ENCODE measurements around the gene AACS.
"Not testable (repeated sequence)": the region's sequence is repeated elsewhere in the genome, so short reads cannot be mapped to it uniquely, and the experiment has no call there.

The AACS gene

DNA sequence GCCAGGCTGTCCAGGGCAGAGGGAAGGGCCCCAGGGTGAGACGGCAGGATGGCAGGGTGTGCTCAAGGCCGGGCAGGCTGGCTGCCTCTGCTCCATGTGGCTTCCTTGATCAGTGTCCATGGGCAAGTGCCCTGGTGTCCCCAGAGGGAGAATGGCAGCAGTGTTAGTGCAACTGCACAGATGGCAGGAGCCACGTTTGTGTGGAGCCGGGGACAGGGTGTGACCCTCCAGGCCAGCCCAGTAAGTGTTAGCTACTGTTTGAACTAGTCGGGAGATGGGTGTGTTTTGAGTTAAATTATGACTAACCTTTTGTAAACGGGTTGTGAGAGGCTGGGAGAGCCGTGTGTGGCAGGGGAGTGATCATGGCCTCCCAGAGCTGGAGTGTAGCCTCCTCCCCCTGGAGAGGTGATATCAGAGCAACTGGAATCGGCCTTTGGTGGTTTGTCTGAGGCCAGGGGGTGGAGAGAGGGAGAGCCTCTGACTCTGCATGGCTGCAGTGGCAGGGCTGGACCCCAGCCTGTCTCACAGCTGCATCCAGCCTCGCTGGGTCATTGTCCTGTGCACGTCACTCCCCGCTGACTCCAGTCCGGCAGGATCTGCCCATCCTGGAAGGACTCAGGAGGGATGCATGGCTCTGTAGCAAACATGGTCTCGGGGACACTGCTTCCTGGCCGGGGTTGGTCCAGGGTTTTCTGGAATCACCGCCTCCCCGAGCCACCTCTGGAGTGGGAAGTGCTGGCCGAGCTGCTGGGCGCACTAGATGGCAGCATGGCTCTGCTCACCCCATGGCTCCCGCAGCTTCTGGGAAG lies 27.8 kb downstream of the AACS start:
- DNase-seq: no peak

DNA sequence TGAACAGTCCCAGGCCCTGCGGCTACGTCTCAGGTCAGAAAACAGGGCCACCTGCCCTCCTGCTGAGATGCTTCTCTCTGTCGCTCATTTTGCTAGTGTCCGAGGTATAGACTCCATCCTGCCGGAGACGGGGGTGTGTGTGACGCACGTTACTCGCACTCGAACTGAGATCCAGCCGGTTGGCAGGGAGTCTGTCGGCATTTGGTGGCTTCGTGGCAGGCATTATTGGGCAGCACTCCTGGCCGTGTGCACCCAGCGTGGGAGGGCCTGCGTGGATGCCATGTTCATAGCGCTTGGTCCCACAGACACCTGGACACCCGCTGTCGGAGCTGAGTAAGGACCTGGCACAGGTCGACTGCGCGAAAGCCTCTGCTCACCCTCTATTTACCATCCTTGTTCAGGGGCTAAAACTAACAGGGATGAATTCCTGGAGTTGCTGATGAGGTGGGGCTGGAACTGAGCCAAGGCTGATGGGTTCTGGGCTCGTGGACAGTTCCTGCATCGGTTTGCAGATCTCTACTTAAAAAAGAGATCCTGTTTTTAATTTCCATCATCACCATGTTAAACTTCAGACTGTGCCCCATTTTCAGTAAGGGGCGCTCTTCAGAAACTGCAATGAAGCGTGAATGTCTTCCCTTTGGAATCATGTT lies 28.6 kb downstream of the AACS start:
- DNase-seq: no peak

- DNase-seq: no peak
Observed at GRCh38 chr12:125096894-125097293, 31.7 kb downstream of the AACS start.

- DNase-seq: no peak
Observed at GRCh38 chr12:125097427-125097826, 32.2 kb downstream of the AACS start.

DNA sequence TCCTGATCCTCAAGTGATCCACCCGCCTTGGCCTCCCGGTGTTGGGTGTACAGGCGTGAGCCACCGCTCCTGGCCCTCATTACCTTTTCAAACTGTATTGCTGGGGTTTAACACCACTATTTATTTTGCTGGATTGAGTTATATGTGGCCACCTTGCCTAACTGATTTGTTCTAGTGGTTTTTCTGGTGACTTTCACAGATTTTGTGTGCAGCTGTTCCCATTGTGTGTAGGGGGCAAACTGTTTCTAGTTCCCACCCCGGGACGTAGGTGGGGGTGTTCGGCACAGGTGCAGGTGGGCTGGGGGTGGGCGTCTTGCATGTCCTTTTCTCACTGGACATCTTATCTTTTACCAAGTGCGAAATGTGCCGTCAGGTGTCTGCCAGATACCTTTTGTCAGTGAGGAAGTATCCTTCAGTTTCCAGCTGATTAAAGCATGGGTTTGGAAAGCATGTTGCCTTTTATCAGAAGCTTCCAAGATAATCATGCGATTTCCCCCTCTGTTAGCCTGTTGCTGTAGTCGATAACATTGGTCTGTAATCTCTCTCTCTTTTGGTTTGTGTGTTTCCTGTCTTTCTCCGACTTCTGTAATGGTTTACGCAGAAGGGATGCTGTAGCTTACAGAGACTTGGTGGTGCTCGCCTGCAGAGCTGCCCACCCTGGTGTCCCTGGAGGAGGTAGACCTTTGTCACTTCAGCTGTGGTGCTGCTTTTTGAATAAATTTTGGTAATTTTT lies 33.6 kb downstream of the AACS start:
- DNase-seq: no peak

- DNase-seq: no peak
Observed at GRCh38 chr12:125099409-125099782, 34.2 kb downstream of the AACS start.

DNA sequence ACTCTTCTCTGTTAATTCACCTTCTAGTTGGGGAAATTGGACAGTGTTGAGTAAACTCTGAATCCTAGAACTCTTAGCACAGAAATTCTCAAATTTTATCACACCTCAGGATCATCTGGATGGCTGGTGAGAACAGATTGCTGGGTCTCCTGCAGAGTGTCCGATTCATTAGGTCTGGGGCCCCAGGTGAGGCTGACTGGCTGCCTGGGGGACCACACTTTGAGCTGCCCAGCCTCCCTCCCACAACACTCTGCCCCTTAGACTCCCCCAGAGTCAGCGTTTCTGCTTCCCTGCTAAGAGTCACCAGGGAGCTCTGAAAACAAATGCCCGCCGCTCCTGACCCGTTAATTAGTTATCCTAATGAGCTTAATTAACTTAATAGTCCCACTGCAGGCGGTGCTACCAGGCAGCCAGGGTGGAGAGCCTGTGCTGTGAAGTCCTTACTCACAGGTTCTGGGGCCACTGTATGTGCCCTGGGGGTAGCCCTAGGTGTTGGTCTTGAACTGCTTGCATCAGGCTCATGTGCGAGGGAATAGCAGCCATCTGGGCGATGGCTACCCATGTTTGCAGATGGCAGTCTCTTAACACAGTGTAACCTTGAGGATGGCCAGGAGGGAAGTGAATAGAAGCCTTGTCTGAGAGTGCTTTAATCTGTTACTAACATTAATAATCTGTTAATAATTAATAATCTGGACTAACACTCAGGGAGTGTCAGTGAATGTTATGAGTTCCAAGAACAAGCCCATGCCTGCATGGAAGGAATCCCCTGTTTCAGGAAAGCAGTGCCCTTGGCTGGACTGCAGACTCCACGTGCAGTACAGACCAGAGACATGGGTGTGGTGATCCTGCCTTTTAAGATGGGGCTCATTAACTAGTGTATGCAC lies 35.6 kb downstream of the AACS start:
- DNase-seq: no peak

GRCh38 chr12:125104982-125105381 lies 39.7 kb downstream of the AACS start:
- no peak for DNase-seq

GRCh38 chr12:125105600-125105999 lies 40.4 kb downstream of the AACS start:
- no peak for DNase-seq

DNA sequence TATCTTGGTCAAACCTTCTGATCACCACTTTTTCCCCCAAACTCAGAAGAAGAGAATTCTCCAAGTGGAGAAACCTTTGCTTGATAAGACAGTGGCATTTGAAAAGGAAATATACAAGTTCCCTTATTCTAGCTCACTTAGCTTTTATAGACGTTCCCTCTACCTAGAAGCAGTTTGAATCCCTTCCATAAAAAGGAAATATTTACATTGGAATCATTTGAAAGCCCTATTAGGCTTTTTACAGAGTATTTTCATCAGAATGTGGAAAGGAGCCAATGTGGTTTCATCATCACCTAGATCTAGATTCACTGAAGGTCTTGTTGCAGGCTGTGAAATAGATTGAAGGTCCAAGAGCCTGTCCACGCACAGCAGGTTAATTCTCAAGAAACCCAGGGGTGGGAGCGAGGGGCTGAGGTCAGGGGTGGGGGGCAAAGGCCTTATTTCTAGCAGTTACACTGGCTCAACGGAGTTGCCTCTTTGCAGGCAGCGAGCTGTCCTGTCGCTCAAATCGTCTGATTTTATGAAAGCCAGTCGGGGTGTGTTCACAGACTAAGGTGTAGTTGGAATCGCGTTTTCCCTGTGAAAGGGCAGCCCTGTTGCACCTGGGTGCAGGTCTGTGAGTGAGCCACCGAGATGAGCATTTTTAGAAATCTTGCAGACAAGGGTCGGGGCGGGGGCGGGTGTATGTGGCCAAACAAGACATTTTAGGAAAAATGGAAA lies 45.6 kb downstream of the AACS start:
- DNase-seq: no peak

DNA sequence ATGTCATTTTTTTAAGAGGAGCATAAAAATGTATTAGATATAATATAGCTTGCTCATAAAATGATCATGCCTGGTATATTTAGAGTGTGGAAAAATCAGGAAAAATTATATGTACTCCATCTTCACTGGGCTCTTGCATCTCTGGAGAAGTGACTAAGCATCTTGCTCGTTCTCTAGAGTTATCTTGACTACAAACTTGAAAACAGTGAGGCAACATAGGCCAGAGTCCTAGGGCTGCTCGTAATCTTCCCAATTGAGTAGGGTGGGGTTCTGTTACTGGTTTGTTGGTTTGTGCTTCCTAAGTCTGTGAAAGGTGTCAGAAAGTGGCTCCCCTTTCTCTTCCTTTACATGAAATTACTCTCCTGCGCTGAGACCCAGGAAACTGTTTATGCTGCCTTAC lies 46.2 kb downstream of the AACS start:
- DNase-seq: no peak

GRCh38 chr12:125112614-125113013 lies 47.4 kb downstream of the AACS start:
- DNase-seq: not testable (repeated sequence)

- DNase-seq: no peak
Observed at GRCh38 chr12:125113263-125113662, 48.0 kb downstream of the AACS start.

DNA sequence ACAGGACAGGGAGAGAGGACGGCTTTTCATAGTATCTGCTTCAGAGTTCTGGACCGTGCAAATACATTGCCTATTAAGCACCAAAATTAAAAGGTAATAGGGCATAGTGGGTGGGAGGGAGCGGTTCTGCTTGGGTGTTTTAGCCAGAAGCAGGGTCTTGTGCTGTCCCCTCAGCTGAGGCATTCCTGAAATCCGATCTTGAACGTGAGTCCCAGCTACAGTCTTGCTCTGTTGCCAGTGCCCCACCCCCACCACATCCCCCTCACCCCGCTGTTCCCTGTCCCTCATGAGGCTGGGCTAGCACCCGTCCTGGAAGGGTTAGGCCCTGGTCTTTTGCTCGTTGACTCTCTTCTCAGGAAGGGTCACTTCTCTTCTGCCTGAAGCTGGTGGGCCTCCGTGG lies 48.6 kb downstream of the AACS start:
- no peak for DNase-seq

DNA sequence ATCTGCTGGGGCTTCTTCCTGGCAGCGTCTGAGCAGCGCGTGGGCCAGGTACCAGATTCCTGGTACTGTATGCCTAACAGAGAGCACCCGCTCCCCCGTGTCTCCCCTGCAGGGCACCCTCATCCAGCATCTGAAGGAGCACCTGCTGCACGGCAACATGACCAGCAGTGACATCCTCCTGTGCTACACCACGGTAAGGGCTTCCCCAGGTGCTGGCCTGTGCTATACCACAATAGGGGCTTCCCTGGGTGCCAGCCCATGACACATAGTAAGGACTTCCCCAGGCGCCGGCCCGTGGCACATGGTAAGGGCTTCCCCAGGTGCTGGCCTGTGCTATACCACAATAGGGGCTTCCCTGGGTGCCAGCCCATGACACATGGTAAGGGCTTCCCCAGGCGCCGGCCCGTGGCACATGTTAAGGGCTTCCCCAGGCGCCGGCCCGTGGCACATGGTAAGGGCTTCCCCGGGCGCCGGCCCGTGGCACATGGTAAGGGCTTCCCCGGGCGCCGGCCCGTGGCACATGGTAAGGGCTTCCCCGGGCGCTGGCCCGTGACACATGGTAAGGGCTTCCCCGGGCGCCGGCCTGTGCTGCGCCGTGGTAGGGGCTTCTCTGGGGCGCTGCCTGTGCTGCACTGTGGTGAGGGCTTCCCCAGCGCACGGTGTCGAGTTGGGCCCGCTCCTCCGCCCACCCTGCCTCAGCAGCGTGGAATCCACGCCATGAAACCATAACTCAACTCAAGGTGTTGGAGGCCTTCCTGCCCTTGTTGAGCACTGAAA lies 49.3 kb downstream of the AACS start:
- DNase-seq: no peak

- no peak for DNase-seq
Observed at GRCh38 chr12:125120566-125120965, 55.3 kb downstream of the AACS start.

DNA sequence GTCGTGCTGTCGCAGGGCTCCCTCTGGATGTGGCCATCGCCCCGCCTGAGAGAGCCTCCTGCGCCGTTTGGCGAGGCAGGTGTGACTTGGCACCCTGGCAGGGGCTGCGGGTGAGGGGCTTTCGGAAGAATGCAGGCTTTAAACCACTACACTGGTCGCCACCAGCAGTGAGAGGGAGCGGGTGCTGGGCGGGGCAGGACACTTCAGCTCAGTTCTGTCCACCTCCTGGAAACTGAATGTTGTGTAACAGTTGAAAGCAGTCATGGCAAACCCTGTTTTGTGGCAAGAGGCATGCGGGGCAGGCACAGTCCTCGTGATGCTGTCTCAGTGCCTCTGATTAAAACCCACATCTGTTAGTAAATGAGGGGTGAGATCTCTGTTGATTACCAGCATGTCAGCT lies 55.9 kb downstream of the AACS start:
- no peak for DNase-seq

DNA sequence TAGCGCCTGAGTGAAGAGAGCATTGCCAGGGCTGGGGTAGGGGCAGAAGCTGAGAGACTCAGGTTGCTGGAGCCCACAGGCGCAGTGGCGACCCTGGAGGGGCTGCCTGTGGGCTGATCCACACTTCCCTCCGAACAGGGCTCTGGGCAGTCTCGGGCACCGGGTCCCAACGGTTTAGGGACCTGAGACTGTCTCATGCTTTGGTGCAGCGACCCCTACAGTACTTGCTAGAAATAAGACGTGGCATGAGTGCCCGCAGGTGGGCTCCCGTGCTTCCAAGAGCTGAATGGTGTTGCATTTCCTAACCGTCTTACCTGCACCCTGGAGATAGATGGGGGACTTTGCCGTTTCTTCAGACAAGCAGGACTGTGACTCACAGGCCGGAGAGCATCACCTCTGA lies 57.4 kb downstream of the AACS start:
- no peak for DNase-seq

- no peak for DNase-seq
Observed at GRCh38 chr12:125124320-125124966, 59.2 kb downstream of the AACS start.

DNA sequence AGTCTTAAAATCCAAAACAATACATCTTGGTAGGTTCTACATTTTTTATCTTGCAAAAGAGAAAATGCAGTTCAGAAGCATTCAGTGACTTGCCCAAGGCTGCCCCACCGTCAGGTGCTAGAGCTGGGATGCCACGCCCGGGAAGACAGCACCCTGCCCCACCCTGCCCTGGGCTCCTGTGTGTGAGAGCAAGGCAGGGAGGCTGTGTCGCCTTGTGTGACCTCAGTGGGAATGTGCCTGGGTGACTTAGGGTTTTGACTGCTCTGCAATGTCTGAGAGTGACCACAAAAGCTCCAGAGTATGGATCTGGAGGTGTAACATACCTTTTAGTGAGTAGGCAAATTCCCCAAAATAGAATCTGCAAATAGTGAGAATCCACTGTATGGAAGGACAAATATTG lies 60.0 kb downstream of the AACS start:
- DNase-seq: no peak
